NCI-H128 (cell line): ENCODE data around the gene LAX1.
"Not testable (repeated sequence)": the region's sequence is repeated elsewhere in the genome, so short reads cannot be mapped to it uniquely, and the experiment has no call there.

ENCODE experiments used
- DNase-seq: peaks from one replicate; lab custom pipeline; 2025; ENCODE audit not compliant: unreplicated experiment; lab: John Stamatoyannopoulos, UW

The LAX1 gene, protein sequence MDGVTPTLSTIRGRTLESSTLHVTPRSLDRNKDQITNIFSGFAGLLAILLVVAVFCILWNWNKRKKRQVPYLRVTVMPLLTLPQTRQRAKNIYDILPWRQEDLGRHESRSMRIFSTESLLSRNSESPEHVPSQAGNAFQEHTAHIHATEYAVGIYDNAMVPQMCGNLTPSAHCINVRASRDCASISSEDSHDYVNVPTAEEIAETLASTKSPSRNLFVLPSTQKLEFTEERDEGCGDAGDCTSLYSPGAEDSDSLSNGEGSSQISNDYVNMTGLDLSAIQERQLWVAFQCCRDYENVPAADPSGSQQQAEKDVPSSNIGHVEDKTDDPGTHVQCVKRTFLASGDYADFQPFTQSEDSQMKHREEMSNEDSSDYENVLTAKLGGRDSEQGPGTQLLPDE

DNA sequence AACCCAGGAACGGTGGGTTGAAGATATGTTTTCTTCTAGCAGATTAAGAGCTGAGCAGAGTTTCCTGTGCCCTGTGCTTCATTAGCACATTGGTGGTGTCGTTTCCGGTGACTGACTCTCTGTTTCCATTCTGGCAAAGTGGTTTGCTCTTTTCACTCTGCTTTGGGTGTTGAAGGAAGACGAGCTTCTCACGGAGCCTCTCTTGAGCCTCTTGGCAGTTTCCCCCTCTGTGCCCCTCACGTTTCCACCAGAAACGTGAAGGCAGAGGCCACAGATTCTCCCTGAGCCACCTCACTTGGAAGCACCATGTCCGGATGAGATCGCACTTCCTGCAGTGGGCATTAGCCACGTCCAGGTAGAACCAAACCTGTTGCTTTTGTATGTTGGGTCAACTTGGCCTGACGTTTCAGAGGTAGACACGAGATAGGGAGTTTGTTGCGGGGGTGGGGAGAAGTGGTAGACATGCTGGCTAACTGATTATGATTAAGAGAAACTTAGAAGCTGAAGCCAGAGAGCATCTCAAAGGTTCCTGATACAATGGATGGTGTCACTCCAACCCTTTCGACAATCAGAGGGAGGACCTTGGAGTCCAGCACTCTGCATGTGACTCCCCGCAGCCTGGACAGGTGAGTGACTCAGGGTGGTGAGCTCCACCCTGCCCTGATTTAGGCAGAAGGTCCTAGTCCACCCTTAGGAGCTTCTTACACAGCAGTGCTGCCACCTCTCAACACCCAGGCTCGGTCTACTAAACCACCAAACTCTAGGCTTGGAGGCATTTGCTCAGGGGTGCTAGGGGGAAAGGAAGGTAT lies at the start of gene LAX1:
TSS of gene LAX1 (plus strand) at position 155 of the 809 bp plus-strand sequence. CDS start at position 538, 383 bp downstream.
- DNase-seq: no peak

DNA sequence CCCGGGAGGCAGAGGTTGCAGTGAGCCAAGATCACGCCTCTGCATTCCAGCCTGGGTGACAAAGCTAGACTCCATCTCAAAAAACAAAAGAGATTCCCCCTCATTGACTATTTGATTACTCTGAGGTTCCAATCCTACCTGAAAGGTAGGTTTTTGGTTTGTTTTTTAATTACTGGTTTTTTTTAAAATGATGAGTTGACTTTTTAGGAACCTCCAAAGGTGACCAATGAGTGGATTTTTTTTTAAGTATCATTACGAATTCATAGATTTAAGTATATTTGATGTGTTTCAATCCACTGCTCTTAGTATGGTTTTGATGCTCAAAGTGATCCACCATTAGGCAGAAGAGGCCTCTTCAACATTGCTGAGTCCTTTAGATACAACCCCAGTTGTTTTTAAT lies 47.9 kb upstream of the LAX1 start:
- DNase-seq: no peak

DNA sequence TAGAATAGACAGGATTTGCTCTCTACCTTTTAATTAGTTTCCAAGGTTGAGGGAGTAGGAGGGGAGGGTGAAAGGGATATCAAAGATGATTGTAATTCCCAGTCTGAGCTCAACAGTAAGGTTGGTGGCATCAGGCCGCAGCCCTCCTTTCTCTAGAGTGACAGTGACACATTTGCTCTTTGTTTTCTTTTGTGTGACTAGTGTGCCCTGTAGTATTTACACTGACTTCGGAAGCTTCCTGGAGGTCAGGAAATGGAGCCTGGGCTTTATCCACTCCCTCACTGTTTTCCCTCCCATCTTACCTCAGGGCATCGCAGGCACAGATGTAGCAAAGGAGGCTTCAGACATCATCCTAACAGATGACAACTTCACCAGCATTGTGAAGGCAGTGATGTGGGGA lies 44.7 kb upstream of the LAX1 start:
- no peak for DNase-seq

DNA sequence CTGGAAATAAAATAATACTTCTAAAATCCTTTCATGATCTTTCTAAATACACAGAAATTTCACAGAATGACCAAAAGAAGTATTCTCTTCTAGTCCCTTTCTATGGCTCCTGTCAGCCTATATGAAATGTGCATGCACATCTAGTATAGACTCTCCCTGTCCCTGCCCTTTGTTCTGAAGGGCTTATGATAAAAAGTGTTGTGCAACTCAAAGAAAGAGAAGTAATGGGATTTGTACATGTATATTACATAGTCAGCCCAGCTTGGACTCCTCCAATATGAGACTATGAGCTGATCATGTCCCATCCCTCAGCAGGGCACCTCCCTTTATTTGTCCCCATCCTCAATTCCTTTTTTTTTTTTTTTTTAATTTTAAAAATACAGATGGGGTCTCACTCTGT lies 42.1 kb upstream of the LAX1 start:
- DNase-seq: no peak

DNA sequence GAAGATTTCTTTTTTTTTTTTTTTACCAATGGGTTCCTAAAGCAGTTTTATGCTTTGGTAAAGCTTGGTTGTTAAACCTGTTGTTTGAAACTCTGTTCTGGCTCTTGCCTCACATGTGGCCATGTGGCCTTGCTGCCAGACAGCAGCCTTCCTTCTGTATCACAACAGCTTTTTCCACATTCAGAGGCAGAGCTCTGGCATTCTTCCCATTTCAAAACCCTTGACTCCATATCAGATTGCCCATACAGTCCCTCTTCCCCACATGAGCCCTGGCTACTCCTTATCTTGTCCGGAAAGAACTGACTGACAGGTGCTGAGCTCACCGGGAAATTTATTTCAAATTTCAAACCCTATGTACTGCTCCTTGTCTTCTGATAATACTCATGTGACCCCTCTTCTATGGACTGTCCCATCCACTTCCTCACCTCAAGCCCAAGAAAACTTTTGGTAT lies 38.5 kb upstream of the LAX1 start:
- no peak for DNase-seq

DNA sequence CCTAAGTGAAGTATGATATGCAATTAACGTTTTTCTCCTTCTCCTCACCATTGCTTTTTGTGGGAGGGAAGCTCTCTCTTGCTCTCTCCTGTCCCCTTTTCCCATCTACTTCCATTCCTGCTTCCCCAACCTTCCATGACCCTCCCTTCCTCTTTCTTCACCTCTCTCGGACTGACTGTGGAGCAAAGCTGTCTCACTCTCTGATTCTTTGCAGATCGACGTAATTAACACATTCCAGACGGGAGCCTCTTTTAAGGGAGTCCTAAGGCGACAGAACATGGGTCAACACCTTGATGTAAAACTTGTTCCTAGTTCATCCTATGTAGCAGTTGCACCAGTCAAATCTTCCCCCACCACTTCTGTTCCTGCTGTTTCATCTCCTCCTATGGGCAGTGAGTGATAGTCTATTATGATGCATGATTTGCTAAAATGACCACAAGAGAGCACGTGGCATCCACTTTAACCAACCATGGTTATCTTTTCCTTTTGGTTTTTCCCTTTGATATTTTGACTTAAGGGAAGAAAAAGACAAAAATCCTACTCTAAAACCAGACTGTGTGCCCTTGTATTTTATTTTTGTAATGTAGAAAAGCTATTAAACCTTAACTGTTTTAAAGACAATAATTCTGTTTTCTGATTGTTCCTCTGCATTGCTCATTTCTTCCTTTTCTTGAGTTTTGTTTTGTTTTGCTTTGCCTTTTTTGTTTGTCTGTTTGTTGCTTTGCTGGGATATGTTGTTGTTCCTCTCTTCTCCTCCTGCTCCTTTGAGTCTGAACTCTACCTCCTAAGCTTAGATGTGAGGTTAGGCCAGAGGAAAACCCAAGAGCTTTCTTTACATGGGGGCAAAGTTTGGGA lies 31.7 kb upstream of the LAX1 start:
- DNase-seq: no peak

DNA sequence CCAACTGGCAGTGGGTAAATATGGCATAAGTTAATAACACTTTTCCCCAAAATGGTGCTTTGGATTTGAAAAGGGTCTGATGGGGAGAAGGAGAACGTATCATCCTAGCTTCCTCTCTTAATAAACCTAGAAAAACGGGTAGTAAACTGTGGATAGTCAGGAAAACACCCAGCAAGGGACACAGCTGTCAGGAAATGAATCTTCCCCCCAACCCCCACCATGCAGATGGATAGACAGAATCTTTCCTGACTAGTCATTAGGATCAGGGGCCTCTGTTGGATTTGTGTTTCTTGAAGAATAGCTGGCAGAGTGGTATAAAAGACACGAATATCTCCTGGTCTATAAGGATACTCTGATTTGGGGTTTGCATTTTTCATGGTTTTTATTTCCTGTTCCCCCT lies 22.5 kb upstream of the LAX1 start:
- no peak for DNase-seq

DNA sequence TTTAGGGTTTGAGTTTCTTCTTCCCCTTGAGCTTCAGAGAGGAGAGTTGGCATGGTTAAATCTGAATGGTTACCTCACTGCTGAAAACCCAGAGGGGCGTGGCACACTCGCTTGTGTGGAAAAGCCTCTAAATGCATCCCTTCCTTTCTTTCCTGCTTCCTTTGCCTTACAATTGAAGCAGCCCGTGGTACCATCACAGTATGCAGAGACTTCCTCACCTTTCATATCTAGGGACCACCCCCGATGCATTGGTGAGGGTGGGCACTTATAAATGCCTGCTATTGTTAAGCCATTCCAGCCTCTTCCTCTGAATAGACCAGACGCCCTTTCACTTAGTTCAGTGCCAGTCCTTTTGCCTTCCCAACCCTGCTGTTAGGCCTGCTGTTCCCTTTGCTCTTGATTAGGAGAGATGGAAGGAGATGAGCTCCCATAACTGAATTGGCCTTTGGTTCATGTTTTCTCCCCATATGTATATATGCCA lies 21.9 kb upstream of the LAX1 start:
- no peak for DNase-seq

DNA sequence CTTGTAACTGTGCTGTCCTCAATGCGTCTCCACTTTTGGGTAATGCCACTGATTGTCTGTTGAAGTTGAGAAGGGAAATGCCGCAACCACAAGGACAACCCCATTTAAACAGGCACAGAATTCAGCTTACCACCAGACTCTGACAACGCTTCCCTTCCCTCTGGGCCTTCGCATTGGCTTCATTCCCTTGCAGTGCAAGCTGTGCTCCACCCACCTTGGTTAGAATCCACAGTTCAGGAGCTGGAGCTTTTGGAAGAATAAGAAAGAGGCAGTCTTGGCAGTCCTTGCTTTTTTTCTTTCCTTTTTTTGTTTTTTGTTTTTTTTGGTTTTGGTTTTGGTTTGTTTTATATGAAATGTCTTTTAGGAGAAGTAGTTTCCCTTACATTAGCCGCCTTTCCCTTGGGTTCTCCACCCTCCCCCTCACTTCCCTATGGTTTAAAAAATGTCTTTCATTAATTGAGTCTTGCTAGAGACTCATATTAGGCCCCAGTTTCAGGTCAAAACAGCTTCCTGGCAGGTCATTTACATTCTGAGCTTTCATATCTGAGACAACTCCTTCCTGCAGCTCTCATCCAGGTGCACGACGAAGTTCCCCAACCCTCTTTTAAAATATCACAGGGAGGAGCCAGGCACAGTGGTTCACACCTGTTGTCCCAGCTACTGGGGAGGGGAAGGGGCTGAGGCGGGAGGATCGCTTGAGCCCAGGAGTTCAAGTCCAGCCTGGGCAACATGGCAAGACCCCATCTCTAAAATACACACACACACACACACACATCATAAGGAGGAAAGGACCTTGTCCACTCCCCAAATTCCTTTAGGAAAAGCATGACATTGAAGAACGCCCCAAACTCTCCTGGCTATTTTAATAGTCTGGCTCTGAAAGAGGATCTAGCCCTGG lies 20.7 kb upstream of the LAX1 start:
- DNase-seq: no peak

DNA sequence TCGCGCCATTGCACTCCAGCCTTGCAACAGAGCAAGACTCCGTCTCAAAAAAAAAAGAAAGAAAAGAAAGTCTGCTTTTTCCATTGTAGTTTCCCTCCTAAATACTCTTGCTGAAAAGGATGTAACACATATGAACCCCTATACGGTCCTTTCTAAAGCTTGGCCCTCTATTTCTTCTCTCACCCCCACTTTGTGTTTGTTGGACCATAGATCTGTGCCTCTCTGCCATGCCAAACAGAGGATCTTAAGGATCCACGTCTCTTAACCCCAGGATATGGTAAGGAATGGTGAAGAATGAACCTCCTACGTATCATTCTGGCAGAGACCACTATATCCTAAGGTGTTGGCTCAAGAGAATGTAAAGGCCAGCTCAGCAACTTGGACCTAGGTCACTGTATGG lies 18.7 kb upstream of the LAX1 start:
- no peak for DNase-seq

DNA sequence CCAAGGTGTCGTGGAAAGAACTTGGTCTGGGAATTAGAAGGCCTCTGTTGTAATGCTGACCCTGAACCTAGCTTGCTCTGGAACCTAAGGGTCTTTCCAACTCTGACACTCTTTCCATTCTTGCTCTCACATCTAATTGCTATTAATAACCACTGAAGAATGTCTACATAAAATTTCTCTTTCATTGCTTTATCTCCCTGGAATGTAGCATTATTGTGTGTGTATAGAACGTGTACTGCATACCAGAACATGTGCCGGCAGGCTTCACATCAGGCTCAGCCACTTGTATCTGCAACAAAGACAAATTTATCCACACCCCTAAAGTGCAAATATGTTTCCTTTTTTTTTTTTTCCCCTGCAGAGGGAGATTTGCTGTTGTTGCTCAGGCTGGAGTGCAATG lies 13.9 kb upstream of the LAX1 start:
- DNase-seq: no peak

DNA sequence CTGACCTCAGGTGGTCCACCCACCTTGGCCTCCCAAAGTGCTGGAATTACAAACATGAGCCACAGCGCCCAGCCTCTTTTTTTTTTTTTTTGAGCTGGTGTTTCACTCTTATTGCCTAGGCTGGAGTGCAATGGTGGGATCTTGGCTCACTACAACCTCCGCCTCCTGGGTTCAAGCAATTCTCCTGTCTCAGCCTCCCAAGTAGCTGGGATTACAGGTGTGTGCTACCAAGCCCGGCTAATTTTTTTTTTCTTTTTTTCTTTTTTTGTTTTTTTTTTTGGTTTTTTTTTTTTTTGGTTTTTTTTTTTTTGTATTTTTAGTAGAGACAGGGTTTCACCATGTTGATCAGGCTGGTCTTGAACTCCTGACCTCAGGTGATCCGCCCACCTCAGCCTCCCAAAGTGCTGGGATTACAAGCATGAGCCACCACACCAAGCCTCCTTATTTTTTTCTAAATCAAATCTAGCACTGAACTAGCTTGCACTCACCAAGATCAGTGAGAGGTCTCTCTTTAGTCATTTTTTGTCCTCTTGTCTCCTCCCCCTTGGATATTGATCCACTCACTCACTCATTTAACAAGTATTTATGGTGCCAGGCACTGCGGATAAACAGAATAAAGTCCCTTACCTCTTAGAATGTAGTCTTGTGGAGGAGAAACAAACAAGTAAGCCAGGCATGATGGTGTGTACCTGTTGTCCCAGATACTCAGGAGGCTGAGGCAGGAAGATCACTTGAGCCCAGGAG lies 13.2 kb upstream of the LAX1 start:
- DNase-seq: not testable (repeated sequence)

DNA sequence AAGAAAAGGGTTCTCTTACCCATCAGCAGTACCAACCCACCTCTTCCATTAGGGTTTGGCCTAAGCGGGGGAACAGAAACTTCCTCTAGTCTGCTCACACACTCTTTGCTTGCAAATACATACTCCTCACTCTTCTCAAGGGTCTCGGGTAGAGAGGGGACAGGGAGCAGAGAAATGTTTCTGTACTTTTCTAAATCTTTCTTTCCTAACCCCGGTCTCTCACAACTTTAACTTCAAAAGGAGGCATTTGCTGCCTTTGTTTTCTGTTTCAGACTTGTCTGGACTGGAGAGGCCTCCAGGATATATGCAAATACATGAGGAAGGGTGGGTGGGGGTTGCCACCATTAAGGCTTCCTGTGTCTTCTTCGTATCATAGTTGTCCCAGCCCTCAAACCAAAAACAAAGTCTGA lies 10.5 kb upstream of the LAX1 start:
- no peak for DNase-seq

DNA sequence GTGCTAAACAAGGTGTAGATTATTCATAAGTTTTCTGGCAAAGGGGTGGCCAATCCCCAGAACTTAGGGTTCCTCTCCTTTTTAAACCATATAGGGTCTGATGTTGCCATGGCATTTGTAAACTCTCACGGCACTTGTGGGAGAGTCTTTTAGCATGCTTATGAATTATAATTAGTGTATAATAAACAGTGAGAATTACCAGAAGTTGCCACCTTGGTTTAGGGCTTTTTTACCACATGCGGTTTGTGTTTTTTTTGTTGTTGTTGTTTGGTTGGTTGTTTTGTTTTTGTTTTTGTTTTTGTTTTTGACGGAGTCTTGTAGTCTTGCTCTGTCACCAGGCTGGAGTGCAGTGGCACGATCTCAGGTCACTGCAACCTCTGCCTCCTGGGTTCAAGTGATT lies 8.9 kb upstream of the LAX1 start:
- DNase-seq: no peak

DNA sequence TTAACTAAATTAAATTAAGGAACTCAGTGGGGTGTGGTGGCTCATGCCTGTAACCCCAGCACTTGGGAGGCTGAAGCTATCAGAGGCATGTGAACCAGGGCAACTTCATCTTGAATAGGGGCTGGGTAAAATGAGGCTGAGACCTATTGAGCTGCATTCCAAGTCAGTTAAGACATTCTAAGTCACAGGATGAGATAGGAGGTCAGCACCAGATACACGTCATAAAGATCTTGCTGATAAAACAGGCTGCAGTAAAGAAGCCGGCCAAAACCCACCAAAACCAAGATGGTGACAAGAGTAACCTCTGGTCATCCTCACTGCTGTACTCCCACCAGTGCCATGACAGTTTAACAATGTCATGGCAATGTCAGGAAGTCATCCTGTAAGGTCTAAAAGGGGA lies 6.2 kb upstream of the LAX1 start:
- DNase-seq: not testable (repeated sequence)

DNA sequence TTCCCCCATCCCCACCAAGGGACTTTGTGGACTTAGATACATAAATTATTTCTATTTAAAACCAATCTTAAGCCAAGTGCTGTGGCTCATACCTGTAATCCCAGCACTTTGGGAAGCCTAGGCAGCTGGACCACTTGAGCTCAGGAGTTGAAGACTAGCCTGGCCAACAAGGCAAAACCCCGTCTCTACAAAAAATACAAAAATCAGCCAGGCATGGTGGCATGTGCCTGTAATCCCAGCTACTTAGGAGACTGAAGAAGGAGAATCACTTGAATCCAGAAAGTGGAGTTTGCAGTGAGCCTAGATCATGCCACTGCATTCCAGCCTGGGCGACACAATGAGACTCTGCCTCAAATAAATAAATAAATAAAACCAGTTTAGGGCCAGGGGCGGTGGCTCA lies 4.5 kb upstream of the LAX1 start:
- no peak for DNase-seq

DNA sequence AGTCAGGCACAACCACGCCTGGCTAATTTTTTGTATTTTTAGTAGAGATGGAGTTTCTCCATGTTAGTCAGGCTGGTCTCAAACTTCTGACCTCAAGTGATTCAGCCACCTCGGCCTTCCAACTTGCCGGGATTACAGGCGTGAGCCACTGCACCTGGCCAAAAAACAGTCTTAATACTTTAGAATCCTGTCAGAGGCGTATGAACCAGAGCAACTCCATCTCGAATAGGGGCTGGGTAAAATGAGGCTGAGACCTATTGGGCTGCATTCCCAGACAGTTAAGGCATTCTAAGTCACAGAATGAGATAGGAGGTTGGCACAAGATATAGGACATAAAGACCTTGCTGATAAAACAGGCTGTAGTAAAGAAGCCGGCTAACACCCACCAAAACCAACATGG lies 3.0 kb upstream of the LAX1 start:
- DNase-seq: not testable (repeated sequence)

DNA sequence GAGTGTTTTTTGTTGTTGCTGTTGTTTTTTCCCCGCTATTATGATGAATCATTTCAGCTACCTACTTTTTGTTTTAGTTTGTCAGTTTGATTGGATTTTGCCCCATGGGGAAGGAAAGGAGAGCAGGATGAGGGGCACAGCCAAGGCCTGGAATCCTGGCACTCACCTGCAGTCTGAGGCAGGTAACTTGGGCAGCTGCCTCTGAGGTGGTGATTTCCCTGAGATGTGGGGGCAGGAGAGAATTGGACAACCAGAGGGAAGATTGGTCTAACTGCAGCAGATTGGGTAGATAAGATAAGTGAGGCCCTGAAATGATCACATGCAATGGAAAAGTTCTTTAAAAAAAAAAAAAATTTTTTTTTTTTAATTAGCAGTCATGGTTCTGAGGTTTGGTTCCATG lies 1.5 kb upstream of the LAX1 start:
- no peak for DNase-seq
